Stimulated activated CD4-positive, alpha-beta T cell treated with anti-CD3 and anti-CD28 coated beads, TNF-alpha, amount 100 ng/mL, for 4 hours (primary cell): ENCODE measurements around the gene TP53.
A peak's percentile ranks its signal among the peaks of the same experiment; 100 is the strongest.

Experiments
- DNase-seq, 3 experiments: peaks; one replicate each; pipeline ENCODE4 v3.0.0-alpha.2; 2020; ENCODE audit warnings: low read depth in 3 of 3

TP53 gene

GRCh38 chr17:7706631-7707354 is 19.5 kb upstream of the TP53 start:
- no peak for DNase-seq

- DNase-seq, result no peak
Observed at GRCh38 chr17:7705269-7706255, 18.3 kb upstream of the TP53 start.

GRCh38 chr17:7704601-7705268 is 17.4 kb upstream of the TP53 start, which contains the start of gene EFNB3:
Gene EFNB3 (plus strand): TSS chr17:7705202. CDS start chr17:7705599, 397 bp downstream.
- DNase-seq, result no peak

GRCh38 chr17:7703584-7704479 is 16.5 kb upstream of the TP53 start:
- DNase-seq, result no peak

- no peak for DNase-seq
Observed at GRCh38 chr17:7702776-7703175, 15.5 kb upstream of the TP53 start.

- DNase-seq, result no peak
Observed at GRCh38 chr17:7701681-7702080, 14.4 kb upstream of the TP53 start.

GRCh38 chr17:7700510-7700909 is 13.2 kb upstream of the TP53 start:
- DNase-seq, result no peak

GRCh38 chr17:7697828-7698588 is 10.7 kb upstream of the TP53 start:
- DNase-seq, result no peak

- DNase-seq, result no peak
Observed at GRCh38 chr17:7695586-7695985, 8.3 kb upstream of the TP53 start.

GRCh38 chr17:7688808-7689316 is 1.6 kb upstream of the TP53 start:
- DNase-seq, result no peak

GRCh38 chr17:7687908-7688807 is 868 bp upstream of the TP53 start, which contains the start of gene WRAP53:
Gene WRAP53 (plus strand): TSS chr17:7688477. CDS start chr17:7688649, 172 bp downstream.
- peak; percentile 90 to 94 (median 92) for DNase-seq

GRCh38 chr17:7686222-7687071 is 843 bp downstream of the TP53 start:
- peak; percentile 52 to 63 (median 63) for DNase-seq

- DNase-seq, result peak; percentile 62 to 71 (median 69)
Observed at GRCh38 chr17:7685533-7686221, 1.6 kb downstream of the TP53 start.

- no peak for DNase-seq
Observed at GRCh38 chr17:7684851-7685532, 2.3 kb downstream of the TP53 start.

GRCh38 chr17:7677388-7678067 is 9.8 kb downstream of the TP53 start:
- DNase-seq, result no peak

- DNase-seq, result no peak
Observed at GRCh38 chr17:7676533-7676932, 10.8 kb downstream of the TP53 start.
